ENCODE measurements around the gene POLR1B. TPM values are rescaled to one million over a fixed set of nuclear protein-coding genes. Genes with fewer than 3 reads are reported as not detected.
"Not testable (repeated sequence)": the region's sequence is repeated elsewhere in the genome, so short reads cannot be mapped to it uniquely, and the experiment has no call there.

The POLR1B gene
- total RNA-seq, 1 experiment from 2014 or later: 27.7 TPM

GRCh38 chr2:112530728-112531127 lies 11.5 kb upstream of the POLR1B start:
- Histone ChIP-seq H3K9me2 (ENCODE audit: insufficient read depth) (no peaks in the 10 kb centered on the region), H3F3A (ENCODE audit: insufficient read depth, low read depth) (no peaks in the 10 kb centered on the region), H3K4me3 (no peak overlapping the region), H3K27me3 (ENCODE audit: insufficient read depth, low read depth) (no peaks in the 10 kb centered on the region), H3K4me1 (replicated peaks; ENCODE audit: insufficient read depth) (no peaks in the 10 kb centered on the region), H3K27ac (no peak overlapping the region), H3K4me2 (no peak overlapping the region), H2AFZ (no peak overlapping the region), H4K20me1 (ENCODE audit: insufficient read depth) (no peaks in the 10 kb centered on the region), H3K9me3 (ENCODE audit: insufficient read depth, low read depth) (no peaks in the 10 kb centered on the region), H3K79me2 (ENCODE audit: low read depth) (no peaks in the 10 kb centered on the region), H3K36me3 (ENCODE audit: low read depth) (no peaks in the 10 kb centered on the region)
- no TSS peak for BruUV-seq (replicated peaks)
- intact Hi-C loops (cut with micrococcal nuclease; ENCODE audit: unreplicated experiment): no loop called here
- DNase-seq: no peak
- POLR2A ChIA-PET (ENCODE audit: unreplicated experiment): no interaction called here
- no peak for TF ChIP-seq CTCF (conservative IDR thresholded peaks at IDR 0.05)
- TF ChIP-seq EZH2 (IDR thresholded peaks at IDR 0.05; ENCODE audit: low read depth): no peak
- CTCF ChIA-PET: no interaction called here

- no peak overlapping the region for H3K4me3 ChIP-seq
- H3K9me3 ChIP-seq (ENCODE audit: insufficient read depth, low read depth): no peaks in the 10 kb centered on the region
- H3K9me2 ChIP-seq (ENCODE audit: insufficient read depth): no peaks in the 10 kb centered on the region
- POLR2A ChIA-PET (ENCODE audit: unreplicated experiment): no interaction called here
- no peaks in the 10 kb centered on the region for H3K4me1 ChIP-seq (replicated peaks; ENCODE audit: insufficient read depth)
- H4K20me1 ChIP-seq (ENCODE audit: insufficient read depth): no peaks in the 10 kb centered on the region
- no peaks in the 10 kb centered on the region for H3K27me3 ChIP-seq (ENCODE audit: insufficient read depth, low read depth)
- no peaks in the 10 kb centered on the region for H3K36me3 ChIP-seq (ENCODE audit: low read depth)
- no peak overlapping the region for H3K27ac ChIP-seq
- DNase-seq: no peak
- no peak overlapping the region for H3K4me2 ChIP-seq
- H3F3A ChIP-seq (ENCODE audit: insufficient read depth, low read depth): no peaks in the 10 kb centered on the region
- H2AFZ ChIP-seq: no peak overlapping the region
- CTCF ChIA-PET: interaction anchor here (0.6 kb wide), 1 partner anchor 103 kb away, joined by 3 read pairs; no protein-coding TSS in a partner anchor
- BruUV-seq (replicated peaks): no TSS peak
- H3K79me2 ChIP-seq (ENCODE audit: low read depth): no peaks in the 10 kb centered on the region
- intact Hi-C loops (cut with micrococcal nuclease; ENCODE audit: unreplicated experiment): no loop called here
- TF ChIP-seq EZH2 (IDR thresholded peaks at IDR 0.05; ENCODE audit: low read depth): no peak
- TF ChIP-seq CTCF (conservative IDR thresholded peaks at IDR 0.05): no peak
Measured at GRCh38 chr2:112534826-112535225, 7.4 kb upstream of the POLR1B start.

- H3K4me2 ChIP-seq; H3K36me3 ChIP-seq (ENCODE audit: low read depth); H2AFZ ChIP-seq; H3K4me1 ChIP-seq (replicated peaks; ENCODE audit: insufficient read depth); DNase-seq; POLR2A ChIA-PET (ENCODE audit: unreplicated experiment); CTCF ChIA-PET; H3K9me3 ChIP-seq (ENCODE audit: insufficient read depth, low read depth); H3F3A ChIP-seq (ENCODE audit: insufficient read depth, low read depth); intact Hi-C loops (cut with micrococcal nuclease; ENCODE audit: unreplicated experiment); H3K9me2 ChIP-seq (ENCODE audit: insufficient read depth); H4K20me1 ChIP-seq (ENCODE audit: insufficient read depth); H3K27ac ChIP-seq; BruUV-seq (replicated peaks); H3K79me2 ChIP-seq (ENCODE audit: low read depth); H3K27me3 ChIP-seq (ENCODE audit: insufficient read depth, low read depth); H3K4me3 ChIP-seq: not testable (repeated sequence)
Measured at GRCh38 chr2:112536665-112537064, 5.6 kb upstream of the POLR1B start.

- no TSS peak for BruUV-seq (replicated peaks)
- no peaks in the 10 kb centered on the region for H3K9me2 ChIP-seq (ENCODE audit: insufficient read depth)
- no peak overlapping the region for H2AFZ ChIP-seq
- peaks cover 24% of the 10 kb centered on the region for H3K79me2 ChIP-seq (ENCODE audit: low read depth)
- POLR2A ChIA-PET (ENCODE audit: unreplicated experiment): no interaction called here
- H3K9me3 ChIP-seq (ENCODE audit: insufficient read depth, low read depth): no peaks in the 10 kb centered on the region
- no peak for TF ChIP-seq CTCF (conservative IDR thresholded peaks at IDR 0.05)
- no peak for TF ChIP-seq EZH2 (IDR thresholded peaks at IDR 0.05; ENCODE audit: low read depth)
- peaks cover 7% of the 10 kb centered on the region for H4K20me1 ChIP-seq (ENCODE audit: insufficient read depth)
- H3K4me1 ChIP-seq (replicated peaks; ENCODE audit: insufficient read depth): peaks cover 14% of the 10 kb centered on the region
- H3K27ac ChIP-seq: no peak overlapping the region
- no peak overlapping the region for H3K4me2 ChIP-seq
- CTCF ChIA-PET: no interaction called here
- H3K4me3 ChIP-seq: no peak overlapping the region
- peaks cover 21% of the 10 kb centered on the region; the same call in 1 of the 2 replicates for H3F3A ChIP-seq (ENCODE audit: insufficient read depth, low read depth)
- H3K36me3 ChIP-seq (ENCODE audit: low read depth): no peaks in the 10 kb centered on the region
- intact Hi-C loops (cut with micrococcal nuclease; ENCODE audit: unreplicated experiment): no loop called here
- no peaks in the 10 kb centered on the region for H3K27me3 ChIP-seq (ENCODE audit: insufficient read depth, low read depth)
- no peak for DNase-seq
Measured at GRCh38 chr2:112539306-112539705, 3.0 kb upstream of the POLR1B start.

Measured in PC-9 (cell line).